ENCODE measurements around the gene AASS.

Gene AASS

DNA sequence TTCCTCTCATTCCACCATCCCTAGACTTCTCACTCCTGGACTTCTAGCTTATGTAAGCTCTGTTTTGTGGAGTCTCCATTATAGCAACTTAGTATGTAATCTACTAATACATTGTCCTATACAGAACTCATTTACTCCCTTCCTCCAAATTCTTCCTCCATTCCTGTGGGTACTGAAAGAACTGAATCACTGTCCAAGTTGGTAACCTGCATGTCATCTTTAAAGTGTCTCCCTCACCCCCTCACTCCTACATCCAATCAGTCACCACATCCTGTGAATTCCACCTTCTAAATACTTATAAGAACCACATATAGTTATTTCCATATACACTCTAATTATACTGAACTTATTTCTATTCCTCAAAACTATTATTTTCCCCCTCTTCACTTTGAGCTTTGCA lies 20.3 kb downstream of the AASS start:
- DNase-seq (ENCODE audit: low spot score), result no peak
- FAIRE-seq, result no peak

DNA sequence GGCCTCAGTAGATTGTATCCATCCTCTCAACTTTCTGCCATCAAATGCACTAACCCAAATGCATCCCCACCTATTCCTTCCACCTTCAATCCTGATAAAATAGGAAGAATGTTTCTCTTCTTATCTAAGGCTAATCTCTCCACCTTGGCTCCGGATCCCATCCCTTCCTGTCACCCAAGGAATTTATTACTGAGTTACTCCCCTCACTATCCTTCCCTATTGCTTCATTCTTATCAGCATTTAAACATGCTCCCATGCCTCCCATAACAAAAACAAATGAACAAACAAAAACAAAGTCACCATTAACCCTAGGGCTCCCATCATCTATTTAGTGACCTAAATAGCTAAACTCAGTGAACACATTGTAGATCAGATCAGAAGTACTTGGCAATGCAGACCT lies 25.3 kb downstream of the AASS start:
- FAIRE-seq (no peak), DNase-seq (ENCODE audit: low spot score) (no peak)

DNA sequence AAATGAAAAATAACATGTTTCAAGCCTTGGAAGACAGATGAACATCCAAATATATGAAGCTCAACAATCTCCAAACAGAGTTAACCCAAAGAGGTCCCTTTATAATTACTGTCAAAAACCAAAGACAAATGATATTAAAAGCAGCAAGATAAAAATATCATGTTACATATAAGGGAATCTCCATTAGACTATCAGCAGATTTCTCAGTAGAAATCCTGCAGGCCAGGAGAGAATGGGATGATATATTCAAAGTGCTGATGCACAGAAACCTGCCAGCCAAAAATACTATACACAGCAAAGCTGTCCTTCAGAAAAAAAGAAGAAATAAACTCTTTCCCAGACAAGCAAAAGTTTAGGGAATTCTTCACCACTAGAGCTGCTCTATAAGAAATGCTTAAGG lies 41.0 kb downstream of the AASS start:
- DNase-seq (ENCODE audit: low spot score) (no peak), FAIRE-seq (no peak)

DNA sequence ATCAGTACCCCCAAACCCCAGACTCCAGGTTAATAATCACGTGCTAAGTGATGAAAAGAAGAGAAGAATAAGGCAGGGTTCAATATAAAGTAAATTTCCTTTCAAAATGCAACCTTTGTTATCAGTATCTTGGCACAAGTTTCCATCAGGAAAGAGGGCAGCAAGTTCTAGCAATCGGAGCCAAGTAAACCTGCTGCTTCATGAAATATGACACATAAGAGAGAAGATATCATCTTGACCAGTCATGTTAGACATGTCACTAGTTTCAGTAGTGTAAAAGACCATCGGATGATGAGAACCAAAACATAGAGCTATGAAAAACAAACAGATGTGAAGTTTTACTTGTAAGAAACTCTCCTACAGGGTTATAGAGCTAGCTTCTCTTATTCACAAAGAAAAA lies 44.0 kb downstream of the AASS start:
- DNase-seq (ENCODE audit: low spot score) (no peak), FAIRE-seq (no peak)

DNA sequence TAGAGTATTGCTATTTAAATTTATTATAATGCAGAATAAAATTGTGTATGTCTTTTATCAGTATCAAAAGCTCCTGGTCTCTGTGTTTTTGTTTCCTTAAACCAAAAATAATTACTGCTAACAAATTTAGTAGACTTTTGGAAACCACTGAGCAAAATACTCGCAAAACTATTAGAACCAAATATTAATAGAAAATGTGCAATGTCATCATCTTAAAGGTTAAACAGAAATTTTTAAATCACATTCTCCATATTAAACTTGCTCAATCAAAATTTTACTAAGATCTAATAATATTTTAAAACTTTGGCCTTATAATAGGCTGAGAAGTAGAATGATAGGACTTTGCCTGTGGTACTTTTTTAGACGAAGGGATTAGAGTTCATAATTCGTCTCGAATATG lies 48.4 kb downstream of the AASS start:
- FAIRE-seq, result no peak

DNA sequence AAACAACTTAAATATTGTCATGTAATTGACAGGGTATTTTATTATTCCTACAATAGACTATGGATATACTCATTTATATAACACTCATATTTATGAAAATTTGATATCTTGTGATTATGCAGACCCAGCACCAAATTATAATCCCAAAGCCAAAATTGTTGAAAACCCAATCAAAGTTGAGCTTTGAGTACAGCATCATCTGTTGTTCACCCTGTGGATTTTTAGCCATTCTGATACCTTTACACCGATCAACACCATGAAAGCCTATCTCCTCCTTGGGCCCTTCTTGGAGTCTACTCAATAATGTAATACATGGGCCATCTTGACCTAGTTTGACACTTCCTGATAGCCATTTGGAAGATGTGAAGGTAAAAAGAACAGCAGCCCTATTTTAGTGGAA lies 49.5 kb downstream of the AASS start:
- DNase-seq (ENCODE audit: low spot score), result no peak
- FAIRE-seq, result no peak

More for the DNA sequence above, 48.4 kb downstream of the AASS start:
- DNase-seq (ENCODE audit: low spot score), result no peak

DNA sequence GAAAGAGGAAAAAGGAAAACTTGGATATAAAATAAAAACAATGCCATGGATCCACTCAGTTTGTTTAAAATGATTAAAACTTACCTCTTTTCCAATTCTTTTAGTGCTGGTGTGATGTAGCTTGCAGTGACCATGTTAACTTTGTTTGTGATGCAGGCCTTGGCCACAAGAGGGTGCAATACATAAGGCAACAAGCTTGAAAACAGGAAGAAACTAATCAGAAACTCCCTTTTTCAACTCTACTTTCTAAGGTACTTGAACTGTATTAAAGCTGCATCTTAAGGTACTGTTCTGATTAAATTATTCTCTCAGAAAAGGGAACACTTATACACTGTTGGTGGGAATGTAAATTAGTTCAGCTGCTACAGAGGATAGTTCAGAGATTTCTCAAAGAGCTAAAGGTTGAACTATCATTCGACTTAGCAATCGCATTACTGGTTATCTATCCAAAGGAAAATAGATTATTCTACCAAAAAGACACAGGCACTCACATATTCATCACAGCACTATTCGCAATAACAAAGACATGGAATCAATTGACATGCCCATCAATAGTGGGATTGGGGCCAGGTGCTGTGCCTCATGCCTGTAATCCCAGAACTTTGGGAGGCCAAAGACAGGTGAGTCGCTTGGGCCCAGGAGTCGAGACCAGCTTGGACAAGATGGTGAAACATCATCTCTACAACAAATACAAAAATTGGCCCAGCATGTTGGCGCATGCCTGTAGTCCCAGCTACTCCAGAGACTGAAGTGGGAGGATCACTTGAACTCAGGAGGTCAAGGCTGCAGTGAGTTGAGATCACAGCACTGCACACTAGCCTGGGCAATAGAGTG lies 50.9 kb downstream of the AASS start:
- FAIRE-seq (no peak), DNase-seq (ENCODE audit: low spot score) (peak; percentile 20)

DNA sequence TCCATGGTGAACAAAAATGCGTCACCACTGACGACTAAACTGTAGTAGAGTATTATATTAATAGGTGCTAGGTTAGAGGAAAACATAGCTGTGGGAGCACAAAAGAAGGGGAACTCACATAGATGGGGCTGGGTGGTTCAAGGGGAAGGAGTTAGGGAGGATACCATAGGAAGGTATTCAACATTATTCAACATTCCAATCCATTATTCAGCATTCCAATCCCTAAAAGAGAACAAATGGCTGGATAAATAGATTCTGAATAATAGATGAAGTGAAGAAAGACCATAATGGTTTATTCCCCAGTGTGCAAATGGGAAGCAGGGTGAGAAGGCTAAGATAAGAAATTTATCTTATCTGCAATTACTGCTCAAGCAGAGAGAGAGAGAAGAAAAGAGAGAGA lies 61.4 kb downstream of the AASS start:
- DNase-seq (ENCODE audit: low spot score), result no peak
- no peak for FAIRE-seq

DNA sequence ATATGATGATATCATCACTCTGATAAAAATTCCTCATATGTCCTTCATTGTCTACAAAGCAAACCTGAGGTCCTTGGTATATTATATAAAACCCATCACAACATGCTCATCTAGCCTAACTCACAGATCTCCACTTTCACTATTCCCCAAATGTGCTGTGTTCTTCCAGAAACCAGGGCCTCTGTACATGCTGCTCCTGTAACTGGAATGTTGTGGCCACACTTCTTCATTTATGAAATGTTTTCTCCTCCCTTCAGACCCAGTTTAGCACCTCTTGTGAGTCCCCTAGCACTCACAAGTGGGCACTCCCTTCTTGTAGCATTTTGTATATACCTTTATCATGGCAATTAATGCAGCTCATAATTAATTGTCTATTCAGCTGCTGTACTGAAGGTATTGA lies 61.9 kb downstream of the AASS start:
- FAIRE-seq, result no peak
- no peak for DNase-seq (ENCODE audit: low spot score)

DNA sequence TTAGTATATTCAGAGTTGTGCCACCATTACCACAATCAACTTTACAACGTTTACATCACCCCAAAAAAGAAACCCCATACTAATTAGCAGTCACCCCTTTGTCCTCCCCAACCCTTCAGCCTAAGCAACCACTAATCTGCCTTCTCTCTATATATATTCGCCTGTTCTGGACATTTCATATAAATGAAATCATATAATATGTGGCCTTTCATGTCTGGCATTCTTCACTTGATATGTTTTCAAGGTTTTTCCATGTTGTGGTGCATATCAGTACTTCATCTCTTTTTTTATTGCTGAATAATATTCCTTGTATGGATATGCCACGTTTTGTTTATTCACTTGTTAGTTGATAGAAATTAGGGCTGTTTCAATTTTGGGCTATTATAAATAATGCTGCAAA lies 70.4 kb downstream of the AASS start:
- DNase-seq (ENCODE audit: low spot score) (no peak), FAIRE-seq (no peak)

DNA sequence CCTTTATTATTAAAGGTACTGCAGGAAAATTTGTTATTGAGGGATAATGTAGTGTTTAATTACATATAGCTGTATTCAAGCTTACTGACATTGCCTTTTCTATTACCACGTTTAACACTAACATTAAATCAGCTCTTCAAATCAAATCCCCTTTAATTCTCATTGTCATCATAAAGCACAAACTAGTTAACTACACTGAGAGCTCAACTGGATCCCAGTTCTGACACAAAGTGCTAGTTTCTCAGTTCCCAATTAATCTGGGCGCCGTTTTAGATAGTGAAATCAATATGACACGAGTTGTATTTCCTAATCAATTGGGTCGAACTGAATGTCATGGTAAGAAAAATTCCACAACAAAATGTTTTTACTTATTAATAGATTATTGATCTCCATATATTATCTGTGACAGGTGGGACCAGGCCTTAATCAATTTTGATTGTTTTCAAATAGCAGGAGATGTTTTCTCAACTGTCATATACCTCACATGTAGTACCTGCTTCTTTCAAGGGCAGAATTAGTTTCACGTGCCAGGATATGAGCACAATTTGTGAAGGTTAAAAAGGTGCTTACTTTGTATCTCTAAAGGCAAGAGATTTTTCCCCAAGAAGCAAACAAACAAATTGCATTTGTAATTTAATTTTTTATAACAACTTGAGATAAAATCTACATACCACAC lies 71.0 kb downstream of the AASS start:
- DNase-seq (ENCODE audit: low spot score) (no peak), FAIRE-seq (no peak)

DNA sequence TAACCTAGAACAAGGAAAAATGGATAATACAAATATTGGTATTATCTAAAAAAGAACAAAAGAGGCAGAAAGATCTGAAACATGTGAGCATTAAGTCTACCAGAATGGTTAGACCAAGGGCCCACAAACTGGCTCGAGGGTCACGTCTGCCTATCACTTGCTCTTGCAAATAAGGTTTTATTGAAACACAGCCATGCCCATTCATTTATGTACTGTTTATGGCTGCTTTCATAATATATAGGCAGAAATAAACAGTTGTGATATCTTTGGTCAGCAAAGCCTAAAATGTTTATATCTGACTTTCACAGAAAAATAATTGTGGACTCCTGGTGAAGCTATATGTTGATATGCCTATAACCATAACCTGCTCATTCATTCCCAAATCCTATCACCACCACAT lies 71.8 kb downstream of the AASS start:
- FAIRE-seq, result no peak
- no peak for DNase-seq (ENCODE audit: low spot score)

DNA sequence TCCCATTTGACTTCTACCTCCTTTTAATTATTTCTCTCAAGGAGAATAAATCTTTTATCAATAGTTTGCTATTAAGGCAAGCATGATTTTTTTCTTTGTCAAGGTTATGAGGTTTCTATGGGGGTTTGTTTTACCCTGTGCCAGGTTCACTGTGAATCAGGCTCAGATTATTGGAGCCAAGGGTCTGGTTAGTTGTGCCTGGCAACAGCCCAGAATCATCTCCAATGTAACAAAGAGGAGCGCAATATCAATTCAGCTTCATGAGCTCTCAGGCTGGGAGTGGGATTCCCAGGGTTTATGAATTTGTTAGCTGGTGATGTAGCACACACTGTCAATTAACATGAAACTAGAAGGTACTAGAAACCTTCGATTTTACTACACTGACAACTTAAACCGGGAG lies 73.2 kb downstream of the AASS start:
- no peak for FAIRE-seq

DNA sequence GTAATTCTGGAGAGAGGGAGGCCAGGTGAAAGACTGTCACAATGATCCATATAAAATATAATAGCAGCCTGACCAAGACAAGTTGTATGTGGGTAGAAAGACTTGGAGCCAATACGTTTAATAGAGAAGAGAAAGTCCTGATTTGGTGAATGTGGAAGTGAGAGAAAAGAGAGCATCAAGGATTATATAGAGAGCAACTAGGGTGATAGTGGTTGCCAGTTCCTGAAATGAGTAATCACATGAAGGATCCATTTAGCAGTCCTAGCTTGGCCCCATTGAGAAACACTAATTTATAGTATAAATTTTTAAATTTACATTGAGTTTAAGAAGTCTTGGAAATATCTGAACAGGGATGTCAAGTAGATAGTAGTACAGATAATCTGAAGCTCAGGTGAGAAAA lies 74.0 kb downstream of the AASS start:
- FAIRE-seq, result no peak
- no peak for DNase-seq (ENCODE audit: low spot score)

More for the DNA sequence above, 73.2 kb downstream of the AASS start:
- DNase-seq (ENCODE audit: low spot score), result no peak

DNA sequence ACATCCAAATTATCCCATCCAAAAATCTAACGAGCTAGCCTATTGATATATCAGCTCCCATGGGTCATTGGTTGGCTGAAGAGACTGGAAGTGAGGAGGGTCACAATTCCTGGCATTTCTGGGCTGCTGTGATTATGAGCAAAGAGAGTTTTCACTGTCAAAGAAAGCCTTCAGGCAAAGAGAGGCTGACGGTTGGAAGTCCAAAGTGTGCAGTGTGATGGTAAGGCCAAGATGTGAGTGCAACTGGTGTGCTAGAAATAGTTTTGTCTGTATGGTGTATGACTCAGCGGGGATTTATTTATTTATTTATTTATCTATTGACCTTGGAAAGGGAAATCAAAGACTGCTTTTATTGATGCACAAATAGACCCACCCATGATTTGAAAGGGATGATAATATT lies 75.0 kb downstream of the AASS start:
- DNase-seq (ENCODE audit: low spot score), result no peak
- no peak for FAIRE-seq

DNA sequence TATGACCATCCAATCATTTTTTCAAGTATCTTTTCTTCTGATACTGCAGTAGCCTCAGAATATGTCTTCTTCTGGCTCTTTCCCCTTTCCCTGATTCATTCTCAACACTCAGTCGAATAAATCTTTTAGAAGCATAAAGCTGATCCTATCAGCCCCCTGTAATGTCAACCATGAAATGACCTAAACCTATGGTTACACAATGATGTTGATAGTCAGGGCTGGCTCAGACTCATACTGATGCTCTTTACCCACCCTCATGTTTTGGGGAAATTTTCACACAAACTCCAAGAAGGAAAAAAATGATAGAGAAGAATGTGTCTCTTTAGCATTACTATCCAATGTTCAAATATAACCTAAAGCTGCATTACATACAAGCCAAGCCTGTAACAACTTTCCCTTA lies 76.0 kb downstream of the AASS start:
- no peak for FAIRE-seq

DNA sequence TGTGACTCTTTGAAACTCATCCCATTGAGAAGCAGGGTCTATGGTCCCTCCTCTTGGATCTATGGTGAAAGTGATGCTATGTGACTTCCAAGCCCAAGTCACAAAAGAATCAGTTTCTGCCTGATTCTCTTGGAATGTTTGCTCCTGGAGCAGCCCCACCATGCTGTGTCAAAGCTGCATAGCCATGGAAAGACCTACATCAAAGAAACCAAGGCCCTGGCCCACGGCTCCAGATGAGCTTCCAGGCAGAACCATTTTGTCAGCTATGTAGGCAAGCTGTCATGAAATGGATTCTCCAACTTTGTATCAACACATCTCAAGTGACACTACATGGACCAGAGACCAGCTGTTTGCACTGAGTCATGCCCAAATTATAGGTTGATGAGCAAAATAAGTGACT lies 77.0 kb downstream of the AASS start:
- FAIRE-seq, result no peak

More for the DNA sequence above, 76.0 kb downstream of the AASS start:
- DNase-seq (ENCODE audit: low spot score), result no peak

DNA sequence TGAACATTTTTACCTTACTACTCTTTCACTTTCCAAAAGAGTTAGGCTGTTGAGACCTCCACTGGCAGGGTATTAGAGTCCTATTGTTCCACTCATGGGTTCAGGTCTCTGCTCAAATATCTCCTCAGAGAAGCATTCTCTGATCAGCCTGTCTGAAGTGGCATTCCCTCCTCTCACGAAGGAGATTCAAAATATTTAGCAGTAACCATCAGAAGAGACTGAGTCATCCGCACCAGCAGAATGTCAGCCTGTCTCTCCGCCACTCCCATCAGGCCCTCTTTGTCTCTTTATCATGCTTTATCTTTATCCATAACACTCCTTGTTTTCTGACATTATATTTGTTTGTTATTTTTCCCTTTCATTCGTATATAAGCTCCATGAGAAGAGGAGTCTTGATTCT lies 79.1 kb downstream of the AASS start:
- DNase-seq (ENCODE audit: low spot score) (no peak), FAIRE-seq (no peak)

More for the DNA sequence above, 77.0 kb downstream of the AASS start:
- no peak for DNase-seq (ENCODE audit: low spot score)

DNA sequence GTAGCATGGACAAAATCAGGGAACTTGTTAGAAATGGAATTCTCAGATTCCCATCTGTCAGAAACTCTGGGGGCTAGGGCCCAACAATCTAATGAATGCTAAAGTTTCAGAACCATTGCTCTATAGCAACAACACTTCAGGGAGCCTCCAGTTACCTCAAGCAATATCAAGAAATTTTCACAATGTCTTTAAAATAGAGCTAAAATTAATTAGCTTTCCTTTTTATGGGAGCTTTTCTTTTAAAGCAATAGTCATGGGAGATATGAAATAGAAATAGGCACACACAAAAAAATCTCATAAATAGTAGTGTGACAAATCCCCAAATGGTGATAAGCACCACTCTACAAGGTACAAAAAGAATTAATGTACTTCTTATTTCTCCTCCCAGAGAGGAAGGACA lies 80.9 kb downstream of the AASS start:
- DNase-seq (ENCODE audit: low spot score), result no peak
- FAIRE-seq, result no peak

DNA sequence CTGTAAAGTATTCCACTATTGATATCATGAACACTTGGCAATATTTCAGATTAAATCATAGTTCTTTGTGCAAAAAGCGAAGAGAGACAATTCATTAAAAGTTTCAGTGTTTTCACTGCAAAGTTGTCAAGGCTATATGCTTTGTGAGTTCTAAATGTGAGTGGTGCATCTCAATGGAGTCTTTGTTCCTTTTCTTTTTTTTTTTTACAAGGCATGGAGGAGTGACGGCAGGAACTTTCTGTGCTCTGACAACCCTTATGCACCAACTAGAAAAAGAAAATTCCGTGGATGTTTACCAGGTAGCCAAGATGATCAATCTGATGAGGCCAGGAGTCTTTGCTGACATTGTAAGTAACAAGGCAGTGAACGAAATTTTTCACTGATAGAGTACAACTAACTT lies 84.5 kb downstream of the AASS start:
- no peak for FAIRE-seq

DNA sequence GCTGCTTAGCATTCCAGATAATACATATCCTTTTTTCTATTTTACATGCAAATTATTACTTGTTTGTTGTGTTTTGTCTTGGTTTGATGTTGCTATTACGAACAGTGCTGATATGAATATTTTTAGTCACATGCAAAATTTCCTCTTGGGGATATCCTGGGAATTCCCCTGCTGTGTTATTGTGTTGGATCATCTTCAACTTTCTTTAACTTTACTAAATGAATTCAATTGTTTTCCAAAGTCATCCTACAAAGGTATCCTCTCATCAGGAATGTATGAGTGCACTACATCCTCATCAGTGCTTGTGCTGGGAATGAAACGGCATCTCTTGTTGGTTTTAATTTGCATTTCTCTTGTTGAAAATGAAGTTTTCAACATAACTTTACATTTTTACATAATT lies 87.1 kb downstream of the AASS start:
- no peak for FAIRE-seq
- no peak for DNase-seq (ENCODE audit: low spot score)

More for the DNA sequence above, 84.5 kb downstream of the AASS start:
- no peak for DNase-seq (ENCODE audit: low spot score)

DNA sequence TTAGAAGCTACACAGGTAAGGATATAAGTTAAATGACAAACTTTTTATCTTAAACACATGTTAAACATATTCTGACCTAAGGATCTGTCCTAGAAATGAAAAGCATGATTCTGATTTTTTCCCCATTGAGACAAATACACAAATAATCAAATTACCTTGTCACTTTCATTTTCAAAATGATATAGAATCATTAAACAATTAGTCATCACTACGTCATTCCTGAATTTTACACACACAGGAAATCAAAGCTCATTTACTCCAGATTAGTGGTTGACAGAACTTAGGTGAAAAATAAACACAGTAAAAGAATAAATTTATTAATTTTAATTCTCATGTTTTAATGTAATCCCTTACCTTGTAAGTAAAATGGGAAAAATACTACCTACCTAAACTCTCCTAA lies 89.0 kb downstream of the AASS start:
- DNase-seq (ENCODE audit: low spot score), result no peak
- no peak for FAIRE-seq

DNA sequence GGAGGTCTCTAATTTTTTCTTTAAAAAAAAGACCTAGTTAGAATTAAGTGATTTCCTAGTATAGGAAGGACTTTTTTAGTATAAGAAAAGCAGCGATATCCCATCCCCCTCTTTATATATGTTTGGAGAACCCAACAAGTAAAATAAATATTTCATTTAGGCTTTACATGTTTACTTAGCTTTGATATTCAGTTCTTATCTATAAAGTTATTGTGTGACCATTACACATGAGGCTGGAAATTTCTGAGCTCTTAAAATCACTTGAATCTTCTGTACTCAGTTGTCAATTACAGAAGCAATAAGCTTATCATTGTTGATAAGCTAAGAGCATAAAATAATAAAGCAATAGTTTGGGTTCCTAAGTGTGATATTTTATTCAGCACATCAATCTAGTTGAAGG lies 89.7 kb downstream of the AASS start:
- DNase-seq (ENCODE audit: low spot score), result no peak
- FAIRE-seq, result no peak
